Lower lobe of right lung (tissue), 2 donors: ENCODE results near the gene PTPRG. TPM values are rescaled to one million over a fixed set of nuclear protein-coding genes. Genes with fewer than 3 reads are reported as not detected.

Experiments
- ATAC-seq, 2 donors: fragments of 200-7000 bp; cut with Tn5 transposase; one replicate each; pipeline ENCODE4 v1.9.1; 2020 to 2022; ENCODE audit warnings: mild to moderate bottlenecking in 2 of 2, moderate library complexity in 2 of 2
- DNase-seq: peaks from one replicate; pipeline ENCODE4 v3.0.0-alpha.2; 2020
- H3K27ac ChIP-seq: fragments of 200-600 bp; one replicate; pipeline ENCODE4 v1.8.0; 2022
- H3K27me3 ChIP-seq: fragments of 200-600 bp; one replicate; pipeline ENCODE4 v1.8.0; 2022; ENCODE audit warnings: low read depth
- H3K36me3 ChIP-seq: fragments of 200-600 bp; one replicate; pipeline ENCODE4 v1.8.0; 2022; ENCODE audit warnings: mild to moderate bottlenecking
- H3K4me1 ChIP-seq: fragments of 200-600 bp; one replicate; pipeline ENCODE4 v1.8.0; 2022
- H3K4me3 ChIP-seq: fragments of 200-600 bp; one replicate; pipeline ENCODE4 v1.8.0; 2022; ENCODE audit warnings: mild to moderate bottlenecking
- H3K9me3 ChIP-seq: fragments of 200-600 bp; one replicate; pipeline ENCODE4 v1.8.0; 2022
- intact Hi-C: fragments of 100-400 bp; cut with DNase I; formaldehyde crosslinking; loops from one replicate; pipeline ENCODE4 v1.11.0; 2022
- total RNA-seq: library from RNA; stranded (reverse); fragmentation: NEBNext Ultra II Directional; extraction: Animal tissue kit (Norgen Biotek cat#: 25700); gene quantifications from one replicate; pipeline ENCODE4 v1.2.1, GENCODE V29; 2021
- TF ChIP-seq, protein P1 (sequence below): fragments of 200-600 bp; IDR thresholded peaks from one replicate; pipeline ENCODE4 v1.8.0; 2022; ENCODE audit warnings: antibody characterized with exemption, mild to moderate bottlenecking
- donor health status: DM: no; HTN: yes; CAD: no; lungs with severe emphysema.

Gene PTPRG
- total RNA-seq, 1 donor from 2014 or later = 67.6 TPM

DNA sequence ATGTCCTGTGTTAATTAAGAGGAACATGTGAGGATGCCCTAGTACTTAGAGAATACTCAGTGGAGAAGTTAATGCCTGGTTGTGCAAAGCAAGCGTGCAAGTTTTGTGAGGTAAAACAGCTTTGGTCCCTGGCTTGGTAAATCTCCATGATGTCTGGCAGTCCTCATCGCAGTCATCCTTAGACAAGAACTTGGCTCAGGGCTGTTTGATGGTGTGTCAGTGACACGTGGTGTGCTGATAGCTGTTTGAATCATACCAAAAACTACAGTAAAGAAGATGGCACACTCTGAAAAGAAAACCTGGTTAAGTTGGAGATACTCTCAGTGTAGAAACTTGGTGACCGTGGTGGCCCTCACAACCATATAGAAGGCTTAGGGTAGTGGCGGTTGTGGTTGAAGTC, 450.3 kb downstream of the PTPRG start:
- no peaks in the 10 kb centered on the region for H3K36me3 ChIP-seq
- H3K4me3 ChIP-seq = no peak overlapping the region
- intact Hi-C loops = no loop called here
- no peaks in the 10 kb centered on the region for H3K9me3 ChIP-seq
- no peak for ATAC-seq
- H3K27ac ChIP-seq = no peak overlapping the region
- TF ChIP-seq, protein P1, sequence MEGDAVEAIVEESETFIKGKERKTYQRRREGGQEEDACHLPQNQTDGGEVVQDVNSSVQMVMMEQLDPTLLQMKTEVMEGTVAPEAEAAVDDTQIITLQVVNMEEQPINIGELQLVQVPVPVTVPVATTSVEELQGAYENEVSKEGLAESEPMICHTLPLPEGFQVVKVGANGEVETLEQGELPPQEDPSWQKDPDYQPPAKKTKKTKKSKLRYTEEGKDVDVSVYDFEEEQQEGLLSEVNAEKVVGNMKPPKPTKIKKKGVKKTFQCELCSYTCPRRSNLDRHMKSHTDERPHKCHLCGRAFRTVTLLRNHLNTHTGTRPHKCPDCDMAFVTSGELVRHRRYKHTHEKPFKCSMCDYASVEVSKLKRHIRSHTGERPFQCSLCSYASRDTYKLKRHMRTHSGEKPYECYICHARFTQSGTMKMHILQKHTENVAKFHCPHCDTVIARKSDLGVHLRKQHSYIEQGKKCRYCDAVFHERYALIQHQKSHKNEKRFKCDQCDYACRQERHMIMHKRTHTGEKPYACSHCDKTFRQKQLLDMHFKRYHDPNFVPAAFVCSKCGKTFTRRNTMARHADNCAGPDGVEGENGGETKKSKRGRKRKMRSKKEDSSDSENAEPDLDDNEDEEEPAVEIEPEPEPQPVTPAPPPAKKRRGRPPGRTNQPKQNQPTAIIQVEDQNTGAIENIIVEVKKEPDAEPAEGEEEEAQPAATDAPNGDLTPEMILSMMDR = no peak
- DNase-seq = no peak
- H3K27me3 ChIP-seq = no peaks in the 10 kb centered on the region
- no peaks in the 10 kb centered on the region for H3K4me1 ChIP-seq

DNA sequence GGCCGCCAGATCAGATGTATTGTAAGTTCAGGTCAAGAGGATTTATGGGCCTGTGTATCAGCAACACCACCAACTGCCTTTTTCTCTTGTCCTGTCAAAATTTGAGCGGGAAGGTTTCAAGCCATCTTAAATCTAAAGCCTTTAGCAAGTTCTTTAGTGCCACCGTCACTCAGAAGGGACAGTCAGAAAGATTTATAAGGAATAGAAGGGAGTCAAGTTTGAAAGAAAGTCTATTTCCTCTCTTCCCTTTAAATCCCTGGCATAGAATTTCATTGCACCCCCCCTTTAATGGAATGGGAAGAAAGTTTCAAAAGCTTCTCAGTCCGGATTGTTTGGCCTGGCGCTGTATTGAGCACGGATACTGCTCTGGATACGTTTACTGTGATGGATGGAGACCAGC, 452.6 kb downstream of the PTPRG start:
- Histone ChIP-seq H3K4me1 (no peaks in the 10 kb centered on the region), H3K4me3 (no peak overlapping the region), H3K9me3 (no peaks in the 10 kb centered on the region), H3K27me3 (no peaks in the 10 kb centered on the region), H3K27ac (no peak overlapping the region), H3K36me3 (no peaks in the 10 kb centered on the region)
- intact Hi-C loops = no loop called here
- DNase-seq (no peak), ATAC-seq (no peak)
- TF ChIP-seq, protein P1 = no peak

DNA sequence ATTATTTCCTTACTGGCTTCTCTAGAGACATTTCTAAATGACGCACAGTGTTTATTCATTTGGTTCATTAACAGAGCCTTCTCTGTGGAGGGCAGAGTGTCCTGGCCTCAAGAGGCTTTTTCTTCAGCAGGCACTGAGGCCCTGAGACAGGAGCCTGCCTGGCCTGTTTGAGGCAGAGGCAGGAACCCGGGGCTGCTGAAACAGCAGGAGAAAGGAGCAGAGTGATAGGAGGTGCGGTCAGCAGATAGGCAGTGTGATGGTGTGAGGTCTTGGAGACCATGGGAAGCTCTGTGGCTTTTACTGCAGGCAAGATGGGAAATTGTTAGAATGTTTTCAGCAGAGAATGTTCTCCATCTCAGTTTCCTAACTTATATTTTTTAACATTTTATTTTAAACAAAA, 453.7 kb downstream of the PTPRG start:
- H3K4me3 ChIP-seq = no peak overlapping the region
- intact Hi-C loops = no loop called here
- H3K27me3 ChIP-seq = no peaks in the 10 kb centered on the region
- no peaks in the 10 kb centered on the region for H3K4me1 ChIP-seq
- TF ChIP-seq, protein P1 = no peak
- ATAC-seq (no peak), DNase-seq (no peak)
- H3K9me3 ChIP-seq = no peaks in the 10 kb centered on the region
- H3K27ac ChIP-seq = no peak overlapping the region
- H3K36me3 ChIP-seq = no peaks in the 10 kb centered on the region

DNA sequence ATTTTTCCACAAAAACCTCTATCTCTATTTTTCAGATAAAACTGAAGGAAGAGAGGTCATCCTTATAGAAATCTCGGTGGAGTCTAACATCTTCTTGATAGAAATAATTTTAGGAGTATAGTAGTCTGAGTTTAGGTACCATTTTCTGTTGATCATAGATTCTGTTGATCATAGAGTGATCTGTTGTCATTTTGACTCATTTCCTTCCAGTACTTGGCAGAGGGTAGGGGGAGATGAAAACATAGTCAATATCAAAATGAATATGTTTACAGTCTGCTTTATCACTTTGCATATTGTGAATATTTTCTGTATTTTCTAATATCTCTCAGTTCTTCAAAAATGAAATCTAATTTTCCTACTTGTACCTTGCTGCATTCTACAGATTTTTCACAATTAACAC, 458.5 kb downstream of the PTPRG start:
- no peaks in the 10 kb centered on the region for H3K36me3 ChIP-seq
- no peak overlapping the region for H3K4me3 ChIP-seq
- H3K27ac ChIP-seq = no peak overlapping the region
- TF ChIP-seq, protein P1 = no peak
- no peaks in the 10 kb centered on the region for H3K9me3 ChIP-seq
- H3K27me3 ChIP-seq = no peaks in the 10 kb centered on the region
- intact Hi-C loops = no loop called here
- H3K4me1 ChIP-seq = no peaks in the 10 kb centered on the region
- no peak for DNase-seq
- no peak for ATAC-seq

DNA sequence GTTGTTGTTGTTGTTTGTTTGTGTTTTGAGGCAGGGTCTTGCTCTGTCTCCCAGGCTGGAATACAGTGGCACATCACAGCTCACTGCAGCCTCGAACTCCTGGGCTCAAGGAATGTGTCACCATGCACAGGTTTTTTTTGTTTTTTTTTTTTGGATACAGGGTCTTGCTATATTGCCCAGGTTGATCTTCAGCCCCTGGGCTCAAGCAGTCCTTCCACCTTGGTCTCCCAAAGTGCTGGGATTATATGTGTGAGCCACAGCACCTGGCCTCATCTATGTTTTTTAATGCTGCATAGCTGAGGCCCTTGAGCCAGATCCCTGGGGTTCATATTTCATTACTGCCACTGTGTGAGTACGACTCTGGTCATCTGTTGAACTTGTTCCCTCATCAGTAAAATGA, 459.3 kb downstream of the PTPRG start:
- no peak overlapping the region for H3K4me3 ChIP-seq
- ATAC-seq (no peak), DNase-seq (no peak)
- H3K4me1 ChIP-seq = no peaks in the 10 kb centered on the region
- H3K27me3 ChIP-seq = no peaks in the 10 kb centered on the region
- no peaks in the 10 kb centered on the region for H3K36me3 ChIP-seq
- TF ChIP-seq, protein P1 = no peak
- H3K27ac ChIP-seq = no peak overlapping the region
- intact Hi-C loops = no loop called here
- H3K9me3 ChIP-seq = no peaks in the 10 kb centered on the region

DNA sequence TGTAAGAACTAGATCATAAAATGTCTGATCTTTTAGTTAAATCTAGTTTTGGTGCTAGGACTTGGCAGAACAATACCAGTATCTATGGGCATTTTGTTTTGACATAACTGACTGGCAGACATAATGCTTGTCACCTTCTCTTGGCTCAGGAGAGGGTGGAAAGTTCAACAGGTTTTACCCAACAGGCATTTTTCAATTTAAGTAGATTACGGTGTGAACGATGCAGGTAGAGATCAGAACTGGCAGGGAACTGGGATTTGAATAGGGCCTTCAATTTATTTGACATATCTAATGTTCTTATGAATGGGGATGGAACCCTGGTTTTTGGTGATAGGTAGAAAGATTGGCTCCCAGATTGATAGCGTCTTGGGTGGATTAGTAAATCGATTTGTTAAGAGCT, 460.9 kb downstream of the PTPRG start:
- TF ChIP-seq, protein P1 = no peak
- DNase-seq = no peak
- no peak overlapping the region for H3K4me3 ChIP-seq
- no peaks in the 10 kb centered on the region for H3K4me1 ChIP-seq
- ATAC-seq = no peak
- no peak overlapping the region for H3K27ac ChIP-seq
- intact Hi-C loops = no loop called here
- no peaks in the 10 kb centered on the region for H3K27me3 ChIP-seq
- no peaks in the 10 kb centered on the region for H3K36me3 ChIP-seq
- no peaks in the 10 kb centered on the region for H3K9me3 ChIP-seq
